HAP-1 (cell line): ENCODE results near the gene APOL2.

Experiments used
- DNase-seq, 2 experiments: peaks; one replicate each; pipeline ENCODE4 v3.0.0-alpha.2; 2016 to 2020; ENCODE audit warnings: low spot score in 2 of 2
- H3K27me3 ChIP-seq: fragments of 250-450 bp; sonication (Bioruptor Pico); 2 replicates; pipeline ENCODE4 v1.5.1; 2020; ENCODE audit warnings: low read depth, mild to moderate bottlenecking, moderate library complexity
- H3K36me3 ChIP-seq: fragments of 250-450 bp; sonication (Bioruptor Pico); replicated peaks from 2 replicates; pipeline ENCODE4 v1.5.1; 2020; ENCODE audit warnings: mild to moderate bottlenecking
- H3K4me1 ChIP-seq: fragments of 250-450 bp; sonication (Bioruptor Pico); 2 replicates; pipeline ENCODE4 v1.5.1; 2020; ENCODE audit warnings: mild to moderate bottlenecking
- H3K4me3 ChIP-seq: fragments of 250-450 bp; sonication (Bioruptor Pico); 2 replicates; pipeline ENCODE4 v1.5.1; 2020; ENCODE audit warnings: mild to moderate bottlenecking, moderate library complexity
- H3K9me3 ChIP-seq: fragments of 250-450 bp; sonication (Bioruptor Pico); 2 replicates; pipeline ENCODE4 v1.5.1; 2020; ENCODE audit warnings: mild to moderate bottlenecking, moderate library complexity
- in situ Hi-C: fragments of 300-500 bp; cut with MboI; formaldehyde crosslinking; loops from 3 replicates; pipeline ENCODE4 v1.14.3; 2020; ENCODE audit warnings: low sequenced_read_pairs, inconsistent platforms, mixed read lengths

The APOL2 gene

GRCh38 chr22:36239401-36240171 lies at the start of gene APOL2:
APOL2 (minus strand) TSS chr22:36239527; CDS start chr22:36233162, 6,365 bp downstream.
- H3K9me3 ChIP-seq, result peaks cover 3% of the 10 kb centered on the region
- peak; percentile 84 to 87 for DNase-seq
- peak within 1 kb of the TSS; percentile 35 for H3K4me3 ChIP-seq
- no peaks in the 10 kb centered on the region for H3K36me3 ChIP-seq
- peaks cover 6% of the 10 kb centered on the region for H3K4me1 ChIP-seq
- no peaks in the 10 kb centered on the region for H3K27me3 ChIP-seq
- in situ Hi-C loops, result no loop called here

- H3K9me3 ChIP-seq, result no peaks in the 10 kb centered on the region
- DNase-seq, result no peak
- peaks cover 84% of the 10 kb centered on the region for H3K36me3 ChIP-seq
- no peaks in the 10 kb centered on the region for H3K4me1 ChIP-seq
- H3K27me3 ChIP-seq, result no peaks in the 10 kb centered on the region
- no peak overlapping the region for H3K4me3 ChIP-seq
- in situ Hi-C loops, result no loop called here
These were observed 49.5 kb upstream of the APOL2 start for GRCh38 chr22:36288571-36289405.

- in situ Hi-C loops, result no loop called here
These were observed 48.7 kb upstream of the APOL2 start for GRCh38 chr22:36287881-36288515.

GRCh38 chr22:36286096-36286957 lies 47.0 kb upstream of the APOL2 start:
- Histone ChIP-seq H3K27me3 (no peaks in the 10 kb centered on the region), H3K36me3 (peaks cover 83% of the 10 kb centered on the region), H3K4me3 (no peak overlapping the region), H3K4me1 (no peaks in the 10 kb centered on the region), H3K9me3 (no peaks in the 10 kb centered on the region)
- in situ Hi-C loops, result no loop called here
- peak; percentile 54 to 85 for DNase-seq

More at GRCh38 chr22:36287881-36288515, 48.7 kb upstream of the APOL2 start:
- Histone ChIP-seq H3K36me3 (peaks cover 81% of the 10 kb centered on the region), H3K9me3 (no peaks in the 10 kb centered on the region), H3K27me3 (no peaks in the 10 kb centered on the region), H3K4me1 (no peaks in the 10 kb centered on the region), H3K4me3 (no peak overlapping the region)
- no peak for DNase-seq

- H3K4me3 ChIP-seq, result no peak overlapping the region
- in situ Hi-C loops, result no loop called here
- H3K36me3 ChIP-seq, result peaks cover 85% of the 10 kb centered on the region
- no peak for DNase-seq
- no peaks in the 10 kb centered on the region for H3K27me3 ChIP-seq
- H3K9me3 ChIP-seq, result no peaks in the 10 kb centered on the region
- no peaks in the 10 kb centered on the region for H3K4me1 ChIP-seq
These were observed 46.2 kb upstream of the APOL2 start for GRCh38 chr22:36285545-36285944.

GRCh38 chr22:36285017-36285416 lies 45.7 kb upstream of the APOL2 start:
- Histone ChIP-seq H3K9me3 (no peaks in the 10 kb centered on the region), H3K36me3 (peaks cover 85% of the 10 kb centered on the region), H3K27me3 (no peaks in the 10 kb centered on the region), H3K4me3 (no peak overlapping the region), H3K4me1 (no peaks in the 10 kb centered on the region)
- in situ Hi-C loops, result no loop called here
- DNase-seq, result no peak

GRCh38 chr22:36284171-36284571 lies 44.8 kb upstream of the APOL2 start:
- Histone ChIP-seq H3K27me3 (no peaks in the 10 kb centered on the region), H3K4me3 (no peak overlapping the region), H3K4me1 (no peaks in the 10 kb centered on the region), H3K9me3 (no peaks in the 10 kb centered on the region), H3K36me3 (peaks cover 77% of the 10 kb centered on the region)
- in situ Hi-C loops, result no loop called here
- DNase-seq, result no peak

GRCh38 chr22:36282328-36282831 lies 43.1 kb upstream of the APOL2 start:
- Histone ChIP-seq H3K4me3 (no peak overlapping the region), H3K9me3 (no peaks in the 10 kb centered on the region), H3K4me1 (no peaks in the 10 kb centered on the region), H3K36me3 (peaks cover 61% of the 10 kb centered on the region), H3K27me3 (no peaks in the 10 kb centered on the region)
- in situ Hi-C loops, result no loop called here
- no peak for DNase-seq

GRCh38 chr22:36281781-36282327 lies 42.5 kb upstream of the APOL2 start:
- no peak for DNase-seq
- in situ Hi-C loops, result no loop called here
- no peak overlapping the region for H3K4me3 ChIP-seq
- H3K4me1 ChIP-seq, result no peaks in the 10 kb centered on the region
- H3K36me3 ChIP-seq, result peaks cover 57% of the 10 kb centered on the region
- H3K27me3 ChIP-seq, result no peaks in the 10 kb centered on the region
- H3K9me3 ChIP-seq, result no peaks in the 10 kb centered on the region

GRCh38 chr22:36280379-36280778 lies 41.1 kb upstream of the APOL2 start:
- Histone ChIP-seq H3K36me3 (peaks cover 42% of the 10 kb centered on the region), H3K4me1 (no peaks in the 10 kb centered on the region), H3K4me3 (no peak overlapping the region), H3K9me3 (no peaks in the 10 kb centered on the region), H3K27me3 (no peaks in the 10 kb centered on the region)
- DNase-seq, result no peak
- in situ Hi-C loops, result no loop called here

GRCh38 chr22:36279219-36279666 lies 39.9 kb upstream of the APOL2 start:
- H3K4me1 ChIP-seq, result no peaks in the 10 kb centered on the region
- no peaks in the 10 kb centered on the region for H3K27me3 ChIP-seq
- H3K4me3 ChIP-seq, result no peak overlapping the region
- no peaks in the 10 kb centered on the region for H3K9me3 ChIP-seq
- H3K36me3 ChIP-seq, result peaks cover 31% of the 10 kb centered on the region
- in situ Hi-C loops, result no loop called here
- no peak for DNase-seq

- no peaks in the 10 kb centered on the region for H3K27me3 ChIP-seq
- DNase-seq, result peak; percentile 42 to 75
- peaks cover 18% of the 10 kb centered on the region for H3K36me3 ChIP-seq
- no peak overlapping the region for H3K4me3 ChIP-seq
- in situ Hi-C loops, result no loop called here
- H3K4me1 ChIP-seq, result no peaks in the 10 kb centered on the region
- H3K9me3 ChIP-seq, result no peaks in the 10 kb centered on the region
These were observed 38.4 kb upstream of the APOL2 start for GRCh38 chr22:36277482-36278291.
